ENCODE measurements around the gene TMEM79. TPM values are rescaled to one million over a fixed set of nuclear protein-coding genes. Genes with fewer than 3 reads are reported as not detected.

The TMEM79 gene
- total RNA-seq, 1 experiment from 2014 or later, result 10.7 TPM

GRCh38 chr1:156305215-156305614 is 21.1 kb downstream of the TMEM79 start:
- Histone ChIP-seq H3K4me1 (peaks cover 8% of the 10 kb centered on the region; the same call in 1 of the 2 replicates), H3K4me3 (ENCODE audit: low read depth, low read length) (no peak overlapping the region), H3K27me3 (replicated peaks; ENCODE audit: control insufficient read depth, insufficient read depth, low read length) (no peaks in the 10 kb centered on the region), H3K9me3 (no peaks in the 10 kb centered on the region), H3K36me3 (ENCODE audit: control insufficient read depth, insufficient read depth, low read length) (peaks cover 1% of the 10 kb centered on the region; the same call in 1 of the 2 replicates)
- DNase-seq, result no peak
- intact Hi-C loops (cut with micrococcal nuclease; ENCODE audit: unreplicated experiment), result no loop called here
- POLR2A ChIA-PET, result no interaction called here
- no TSS peak for BruUV-seq (replicated peaks)
- peaks cover 66% of the 10 kb centered on the region for H3K36me3 Mint-ChIP-seq (ENCODE audit: insufficient read depth, unreplicated experiment)
- H3K4me1 Mint-ChIP-seq (ENCODE audit: low read depth, unreplicated experiment), result peaks cover 6% of the 10 kb centered on the region
- CTCF ChIA-PET, result no interaction called here
- no peaks in the 10 kb centered on the region for H3K27me3 Mint-ChIP-seq (ENCODE audit: insufficient read depth, unreplicated experiment)
- H3K9me3 Mint-ChIP-seq (ENCODE audit: unreplicated experiment), result no peaks in the 10 kb centered on the region
- H3K4me3 Mint-ChIP-seq (ENCODE audit: unreplicated experiment), result no peak overlapping the region
- no peak overlapping the region for H3K27ac Mint-ChIP-seq (ENCODE audit: unreplicated experiment)
- no peak for TF ChIP-seq CTCF (IDR thresholded peaks at IDR 0.05; ENCODE audit: insufficient read depth in 1 of 2, low read depth in 1 of 2, low read length in 1 of 2, severe bottlenecking in 1 of 2, unreplicated experiment in 1 of 2)

- no peak for TF ChIP-seq CTCF (IDR thresholded peaks at IDR 0.05; ENCODE audit: insufficient read depth in 1 of 2, low read depth in 1 of 2, low read length in 1 of 2, severe bottlenecking in 1 of 2, unreplicated experiment in 1 of 2)
- Histone ChIP-seq H3K4me3 (ENCODE audit: low read depth, low read length) (no peak overlapping the region), H3K9me3 (no peaks in the 10 kb centered on the region), H3K27me3 (replicated peaks; ENCODE audit: control insufficient read depth, insufficient read depth, low read length) (no peaks in the 10 kb centered on the region), H3K36me3 (ENCODE audit: control insufficient read depth, insufficient read depth, low read length) (peaks cover 2% of the 10 kb centered on the region), H3K4me1 (peaks cover 8% of the 10 kb centered on the region; the same call in 1 of the 2 replicates)
- Mint-ChIP-seq H3K4me3 (ENCODE audit: unreplicated experiment) (no peak overlapping the region), H3K27me3 (ENCODE audit: insufficient read depth, unreplicated experiment) (no peaks in the 10 kb centered on the region), H3K4me1 (ENCODE audit: low read depth, unreplicated experiment) (no peaks in the 10 kb centered on the region), H3K27ac (ENCODE audit: unreplicated experiment) (no peak overlapping the region), H3K36me3 (ENCODE audit: insufficient read depth, unreplicated experiment) (peaks cover 86% of the 10 kb centered on the region), H3K9me3 (ENCODE audit: unreplicated experiment) (no peaks in the 10 kb centered on the region)
- CTCF ChIA-PET, result interaction anchor here (0.6 to 1.5 kb wide), 2 partner anchors 11 to 75 kb away, joined by 3 to 5 read pairs; no protein-coding TSS in a partner anchor
- no peak for DNase-seq
- POLR2A ChIA-PET, result no interaction called here
- intact Hi-C loops (cut with micrococcal nuclease; ENCODE audit: unreplicated experiment), result no loop called here
- no TSS peak for BruUV-seq (replicated peaks)
Measured at GRCh38 chr1:156308078-156308477, 24.0 kb downstream of the TMEM79 start.

GRCh38 chr1:156310962-156311361 is 26.8 kb downstream of the TMEM79 start:
- TF ChIP-seq CTCF (IDR thresholded peaks at IDR 0.05; ENCODE audit: insufficient read depth in 1 of 2, low read depth in 1 of 2, low read length in 1 of 2, severe bottlenecking in 1 of 2, unreplicated experiment in 1 of 2), result no peak
- Histone ChIP-seq H3K36me3 (ENCODE audit: control insufficient read depth, insufficient read depth, low read length) (peaks cover 2% of the 10 kb centered on the region), H3K4me3 (ENCODE audit: low read depth, low read length) (no peak overlapping the region), H3K27me3 (replicated peaks; ENCODE audit: control insufficient read depth, insufficient read depth, low read length) (no peaks in the 10 kb centered on the region), H3K9me3 (no peaks in the 10 kb centered on the region), H3K4me1 (peaks cover under 1% of the 10 kb centered on the region; the same call in 1 of the 2 replicates)
- no peak for DNase-seq
- ChIA-PET POLR2A (no interaction called here), CTCF (no interaction called here)
- no peak overlapping the region for H3K27ac Mint-ChIP-seq (ENCODE audit: unreplicated experiment)
- H3K9me3 Mint-ChIP-seq (ENCODE audit: unreplicated experiment), result no peaks in the 10 kb centered on the region
- no peak overlapping the region for H3K4me3 Mint-ChIP-seq (ENCODE audit: unreplicated experiment)
- peaks cover 88% of the 10 kb centered on the region for H3K36me3 Mint-ChIP-seq (ENCODE audit: insufficient read depth, unreplicated experiment)
- intact Hi-C loops (cut with micrococcal nuclease; ENCODE audit: unreplicated experiment), result no loop called here
- no peaks in the 10 kb centered on the region for H3K27me3 Mint-ChIP-seq (ENCODE audit: insufficient read depth, unreplicated experiment)
- no peaks in the 10 kb centered on the region for H3K4me1 Mint-ChIP-seq (ENCODE audit: low read depth, unreplicated experiment)
- no TSS peak for BruUV-seq (replicated peaks)
